OCI-LY1 (cell line): ENCODE measurements around the gene HDAC7.

Source experiments
- CTCF ChIP-seq: fragments of 200-600 bp; sonication (generic), shearing (Covaris generic); IDR thresholded peaks from 2 replicates; pipeline ENCODE4 v1.5.1; 2017; ENCODE audit warnings: mild to moderate bottlenecking, antibody characterized with exemption, low read length, moderate library complexity, mixed read lengths
- EZH2 ChIP-seq: fragments of 200-600 bp; sonication (generic), shearing (Covaris generic); IDR thresholded peaks from 2 replicates; pipeline ENCODE4 v1.8.0; 2017; ENCODE audit warnings: borderline replicate concordance, mixed run types, mild to moderate bottlenecking, antibody characterized with exemption, low read length, moderate library complexity, mixed read lengths

- TF ChIP-seq CTCF (no peak), EZH2 (no peak)
Measured at GRCh38 chr12:47822401-47822800, 2.7 kb upstream of the HDAC7 start.
